ENCODE results near the gene SLC38A11.
"Not testable (repeated sequence)": the region's sequence is repeated elsewhere in the genome, so short reads cannot be mapped to it uniquely, and the experiment has no call there.

SLC38A11 gene, protein sequence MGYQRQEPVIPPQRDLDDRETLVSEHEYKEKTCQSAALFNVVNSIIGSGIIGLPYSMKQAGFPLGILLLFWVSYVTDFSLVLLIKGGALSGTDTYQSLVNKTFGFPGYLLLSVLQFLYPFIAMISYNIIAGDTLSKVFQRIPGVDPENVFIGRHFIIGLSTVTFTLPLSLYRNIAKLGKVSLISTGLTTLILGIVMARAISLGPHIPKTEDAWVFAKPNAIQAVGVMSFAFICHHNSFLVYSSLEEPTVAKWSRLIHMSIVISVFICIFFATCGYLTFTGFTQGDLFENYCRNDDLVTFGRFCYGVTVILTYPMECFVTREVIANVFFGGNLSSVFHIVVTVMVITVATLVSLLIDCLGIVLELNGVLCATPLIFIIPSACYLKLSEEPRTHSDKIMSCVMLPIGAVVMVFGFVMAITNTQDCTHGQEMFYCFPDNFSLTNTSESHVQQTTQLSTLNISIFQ

DNA sequence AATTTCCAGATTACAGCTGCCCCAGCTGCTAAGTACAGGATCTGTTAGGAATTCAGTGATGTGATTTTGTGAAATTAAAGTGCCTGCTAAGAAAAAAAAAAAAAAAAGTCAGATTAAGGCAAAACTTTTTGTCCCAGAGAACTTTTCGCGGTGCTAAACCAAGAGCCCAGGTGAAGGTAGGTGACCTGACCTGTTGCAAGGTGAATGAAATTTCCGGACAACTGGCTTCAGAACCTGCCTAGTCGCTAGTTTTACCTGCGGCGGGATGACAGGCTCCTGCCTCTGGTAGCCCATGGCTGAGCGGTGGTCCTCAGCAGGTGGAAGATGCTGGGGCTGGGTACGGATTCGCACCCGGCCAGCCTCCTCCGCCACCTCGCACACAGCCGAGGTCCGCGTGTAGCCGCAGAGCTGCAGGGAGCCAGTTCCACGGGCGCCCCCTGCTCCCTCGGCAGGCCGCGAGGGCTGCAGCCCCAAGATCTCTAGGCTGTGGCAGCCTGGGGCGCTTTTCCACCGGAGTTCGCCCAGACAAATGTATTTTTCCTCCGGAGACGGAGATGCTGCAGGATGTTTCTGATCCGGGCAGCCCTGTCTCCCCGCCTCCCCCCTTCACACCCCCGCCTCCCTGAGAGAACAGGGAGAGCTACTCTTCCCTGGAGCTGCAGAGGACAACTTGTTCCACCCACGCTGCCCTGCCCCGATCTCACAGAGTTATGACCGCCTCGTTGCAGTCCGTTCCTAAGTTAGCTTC lies at the start of gene SLC38A11:
Gene SLC38A11, minus strand, starts transcription at position 572 of the 748 bp plus-strand sequence. Its CDS starts 278 bp downstream, at position 294.
- no peak for DNase-seq

DNA sequence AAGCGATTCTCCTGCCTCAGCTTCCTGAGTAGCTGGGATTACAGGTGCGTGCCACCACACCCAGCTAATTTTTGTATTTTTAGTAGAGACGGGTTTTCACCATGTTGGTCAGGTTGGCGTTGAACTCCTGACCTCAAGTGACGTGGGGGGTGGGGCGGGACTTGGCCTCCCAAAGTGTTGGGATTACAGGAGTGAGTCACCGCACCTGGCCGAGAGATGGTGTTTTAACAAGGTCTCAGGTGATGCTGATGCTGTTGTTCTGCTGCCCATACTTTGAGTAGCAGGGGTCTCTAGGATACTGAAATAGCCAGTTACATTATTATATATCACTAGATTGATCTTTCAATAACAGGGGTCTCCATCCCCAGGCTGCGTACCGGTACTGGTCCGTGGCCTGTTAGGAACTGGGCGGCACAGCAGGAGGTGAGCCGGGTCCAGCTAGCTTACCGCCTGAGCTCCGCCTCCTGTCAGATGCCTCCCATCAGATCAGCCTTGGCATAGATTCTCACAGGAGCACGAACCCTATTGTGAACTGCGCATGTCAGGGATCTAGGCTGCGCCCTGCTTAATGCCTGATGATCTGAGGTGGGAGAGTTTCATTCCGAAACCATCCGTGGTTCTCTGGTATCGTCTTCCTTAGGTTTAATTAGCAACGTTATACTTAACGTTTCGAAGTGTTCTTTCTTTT lies 48.3 kb upstream of the SLC38A11 start:
- DNase-seq = no peak

DNA sequence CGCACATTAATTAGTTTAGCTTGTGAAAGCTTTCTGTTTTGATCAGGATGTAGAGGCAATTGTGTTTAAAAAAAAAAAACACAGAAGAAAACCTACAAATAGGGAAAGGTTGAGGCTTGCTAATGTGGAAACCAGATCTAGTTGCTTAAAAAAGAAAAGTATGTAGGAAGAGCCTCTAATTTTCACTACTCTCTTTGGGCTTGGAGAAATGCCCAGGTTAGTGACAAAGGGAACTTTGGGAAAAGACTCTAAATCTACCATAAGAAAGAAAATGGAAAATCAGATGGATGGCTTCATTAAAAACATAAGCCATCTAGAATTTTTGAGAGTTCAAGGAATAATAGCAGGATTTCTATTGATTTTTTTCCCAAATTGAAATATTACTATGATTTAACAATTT lies 47.3 kb upstream of the SLC38A11 start:
- DNase-seq = no peak

DNA sequence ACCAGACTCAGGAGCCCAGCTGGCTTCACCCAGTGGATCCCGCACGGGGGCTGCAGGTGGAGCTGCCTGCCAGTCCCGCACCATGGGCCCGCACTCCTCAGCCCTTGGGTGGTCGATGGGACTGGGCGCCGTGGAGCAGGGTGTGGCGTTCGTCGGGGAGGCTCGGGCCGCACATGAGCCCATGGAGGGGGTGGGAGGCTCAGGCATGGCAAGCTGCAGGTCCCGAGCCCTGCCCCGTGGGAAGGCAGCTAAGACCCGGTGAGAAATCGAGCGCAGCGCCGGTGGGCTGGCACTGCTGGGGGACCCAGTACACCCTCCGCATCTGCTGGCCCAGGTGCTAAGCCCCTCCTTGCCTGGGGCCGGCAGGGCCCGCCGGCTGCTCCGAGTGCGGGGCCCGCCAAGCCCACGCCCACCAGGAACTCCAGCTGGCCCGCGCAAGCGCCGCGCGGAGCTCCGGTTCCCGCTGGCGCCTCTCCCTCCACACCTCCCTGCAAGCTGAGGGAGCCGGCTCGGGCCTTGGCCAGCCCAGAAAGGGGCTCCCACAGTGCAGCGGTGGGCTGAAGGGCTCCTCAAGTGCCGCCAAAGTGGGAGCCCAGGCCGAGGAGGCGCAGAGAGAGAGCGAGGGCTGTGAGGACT lies 39.5 kb upstream of the SLC38A11 start:
- DNase-seq = not testable (repeated sequence)

DNA sequence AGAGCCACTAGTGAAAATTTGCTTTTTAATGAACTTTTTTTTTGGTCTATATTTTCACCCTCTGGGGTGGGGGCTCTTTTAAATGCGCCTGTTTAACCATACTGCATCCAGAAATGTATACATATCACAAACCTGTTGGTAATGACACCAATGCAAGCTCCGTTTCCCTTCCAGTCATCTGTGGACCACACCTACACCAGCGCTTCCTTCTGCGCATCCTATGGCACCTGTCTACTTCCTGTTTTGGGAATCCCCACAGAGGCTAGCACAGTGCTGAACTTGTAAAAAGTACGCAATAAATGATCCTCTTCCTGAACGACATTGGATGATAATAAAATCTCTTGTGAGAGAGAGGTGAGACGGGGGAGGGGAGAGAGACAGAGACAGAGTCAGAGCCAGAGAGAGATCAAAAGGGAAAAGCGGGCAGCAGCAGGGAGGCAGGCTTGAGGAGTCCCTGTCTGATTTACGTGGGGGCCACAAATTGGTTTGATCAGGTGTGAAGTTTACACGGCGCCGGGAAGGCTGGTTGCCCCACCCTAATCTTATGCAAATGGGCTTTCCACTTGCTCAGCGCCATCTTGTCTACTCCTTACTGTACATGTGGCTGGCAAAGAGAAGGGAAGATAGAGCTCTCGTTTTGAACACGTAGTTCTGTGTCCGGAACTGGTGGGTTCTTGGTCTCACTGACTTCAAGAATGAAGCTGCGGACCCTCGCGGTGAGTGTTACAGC lies 38.1 kb upstream of the SLC38A11 start:
- DNase-seq = no peak

DNA sequence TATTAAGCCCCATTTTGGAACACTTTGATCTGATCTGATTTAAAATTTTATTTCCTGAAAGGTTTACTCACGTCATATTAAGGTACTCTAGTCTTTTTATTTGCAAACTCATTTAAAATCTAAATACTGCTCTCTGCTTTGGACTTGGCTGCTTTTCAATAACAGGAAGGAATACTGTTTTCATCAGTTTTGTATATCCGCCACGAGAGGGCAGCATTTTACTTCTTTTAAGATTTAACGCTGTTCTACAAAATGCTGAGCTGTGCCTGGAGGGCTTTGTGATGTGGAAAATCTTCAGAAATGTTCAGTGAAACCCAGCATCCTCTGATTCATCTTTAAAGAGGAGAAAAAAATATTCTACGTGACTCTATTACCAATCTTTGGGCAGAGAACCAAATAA lies 37.5 kb upstream of the SLC38A11 start:
- peak in 5 of 6 experiments; percentile 5 to 60 (median 23) for DNase-seq

DNA sequence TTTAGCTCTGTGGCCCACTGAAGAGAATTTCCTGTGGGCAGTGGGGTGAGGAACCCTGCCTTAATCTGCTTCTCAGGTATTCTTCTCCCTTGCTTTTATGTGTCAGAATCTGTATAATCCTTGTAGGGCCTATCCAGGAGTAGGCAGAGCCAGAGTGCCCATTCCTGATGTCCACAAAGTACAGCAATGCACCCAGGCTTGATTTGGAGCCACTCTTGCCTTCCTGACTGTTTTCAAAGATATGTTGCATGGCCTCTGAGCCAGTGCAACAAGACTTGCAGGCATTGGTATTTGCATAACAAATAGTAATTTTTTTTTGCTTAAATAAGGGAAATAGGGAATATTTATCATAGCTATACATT lies 36.7 kb upstream of the SLC38A11 start:
- DNase-seq = not testable (repeated sequence)

DNA sequence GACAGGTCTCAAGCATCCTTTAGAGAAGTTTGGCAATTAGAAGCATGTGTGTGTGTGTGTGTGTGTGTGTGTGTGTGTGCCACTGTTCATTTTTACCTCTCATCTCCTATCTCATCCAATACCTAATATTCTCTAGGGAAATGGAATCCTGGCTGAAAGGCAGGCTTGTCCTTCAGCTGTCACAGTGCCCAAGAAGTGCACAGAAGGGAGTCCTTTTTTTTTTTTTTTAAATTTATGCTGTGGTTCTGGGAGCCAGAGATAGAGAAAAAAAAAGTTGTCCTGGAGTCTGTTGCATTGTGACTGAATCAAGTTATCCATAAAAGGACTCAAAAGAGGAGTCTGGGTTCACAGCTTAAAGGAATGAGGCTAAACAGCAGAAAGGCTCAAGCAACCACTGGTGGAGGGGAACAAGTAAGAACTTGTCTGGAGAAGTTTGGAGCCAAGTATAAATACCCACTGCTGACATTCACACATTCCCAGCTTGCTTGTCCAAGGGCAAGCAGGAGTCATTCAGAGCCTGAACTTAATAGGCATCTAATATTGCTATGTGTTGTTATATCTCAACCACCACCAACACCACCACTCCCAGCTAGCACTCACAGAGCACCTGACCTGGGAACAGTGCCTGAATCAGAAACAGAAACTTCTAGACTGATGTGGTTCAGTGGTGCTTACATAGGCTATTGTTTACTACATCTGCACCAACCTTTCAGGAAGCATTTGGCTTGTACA lies 36.2 kb upstream of the SLC38A11 start:
- not testable (repeated sequence) for DNase-seq

DNA sequence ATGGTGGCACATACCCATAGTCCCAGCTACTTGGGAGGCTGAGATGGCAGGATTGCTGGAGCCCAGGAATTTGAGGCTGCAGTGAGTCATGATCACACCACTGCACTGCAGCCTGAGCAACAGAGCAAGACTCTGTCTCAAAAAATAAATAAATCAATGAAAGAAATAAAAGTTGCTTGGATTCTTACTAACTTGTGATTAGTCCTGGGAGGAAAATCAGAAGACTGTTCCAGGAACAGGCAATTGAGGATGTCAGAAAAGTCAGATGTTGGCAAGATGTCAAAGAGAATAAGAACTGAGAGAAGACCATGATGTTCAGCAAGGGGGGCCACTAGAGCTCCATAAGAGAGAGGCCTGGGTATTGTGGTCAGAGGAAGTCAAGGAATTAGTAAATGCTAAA lies 35.6 kb upstream of the SLC38A11 start:
- DNase-seq = not testable (repeated sequence)

DNA sequence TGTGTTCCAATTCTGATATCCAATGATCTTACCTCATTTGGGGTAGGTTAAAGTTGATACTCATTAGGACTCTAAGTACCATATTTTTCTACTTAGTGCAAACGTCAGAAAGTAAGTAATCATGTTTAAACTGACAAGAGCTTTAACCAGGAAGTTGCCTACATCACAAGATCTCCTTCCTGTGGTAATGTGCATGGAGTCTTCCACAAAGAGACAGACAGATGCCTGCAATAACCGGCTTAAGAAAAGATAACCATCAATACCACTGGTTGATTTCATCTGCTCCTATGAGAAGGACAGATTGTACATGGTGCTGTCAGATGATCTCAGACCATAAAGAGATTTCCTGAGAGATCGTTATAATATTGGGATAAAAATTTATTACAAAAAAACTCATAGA lies 33.5 kb upstream of the SLC38A11 start:
- not testable (repeated sequence) for DNase-seq

DNA sequence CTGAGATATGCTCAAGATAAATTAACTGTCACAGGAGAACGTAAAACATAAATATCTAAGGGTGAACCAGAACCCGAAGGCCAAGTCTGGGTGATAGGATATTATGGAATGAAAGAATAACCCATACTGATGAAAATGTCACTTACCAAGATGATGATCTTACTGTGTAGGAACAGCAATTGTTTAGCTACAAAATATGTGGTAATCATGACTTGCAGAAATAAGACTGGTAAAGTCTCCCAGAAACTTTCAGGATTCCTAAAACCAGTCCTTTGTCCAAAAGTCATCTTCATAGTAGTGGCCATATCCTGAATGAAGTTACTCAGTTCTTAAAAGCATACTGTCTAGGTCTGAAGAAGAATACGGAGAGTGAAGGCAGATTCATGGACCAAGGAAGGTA lies 30.7 kb upstream of the SLC38A11 start:
- not testable (repeated sequence) for DNase-seq

DNA sequence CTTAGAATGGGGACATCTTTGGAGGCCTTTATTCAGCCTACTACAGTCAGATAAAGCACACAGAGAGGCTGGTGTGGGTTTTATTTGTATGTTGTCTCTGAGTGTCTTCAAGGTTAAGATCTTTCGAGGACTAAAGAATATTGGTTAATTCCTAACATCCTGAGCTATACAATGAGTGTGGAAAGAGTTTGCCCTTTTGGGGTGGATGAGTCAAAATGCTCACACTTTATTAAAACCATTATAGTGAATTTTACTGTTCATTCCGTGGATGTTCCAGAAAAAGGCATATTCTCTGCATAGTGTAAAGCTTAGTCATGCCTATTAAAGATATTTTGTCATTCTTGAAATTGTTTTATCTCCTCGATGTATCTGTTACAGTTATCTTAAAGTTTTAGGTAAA lies 29.1 kb upstream of the SLC38A11 start:
- no peak for DNase-seq

DNA sequence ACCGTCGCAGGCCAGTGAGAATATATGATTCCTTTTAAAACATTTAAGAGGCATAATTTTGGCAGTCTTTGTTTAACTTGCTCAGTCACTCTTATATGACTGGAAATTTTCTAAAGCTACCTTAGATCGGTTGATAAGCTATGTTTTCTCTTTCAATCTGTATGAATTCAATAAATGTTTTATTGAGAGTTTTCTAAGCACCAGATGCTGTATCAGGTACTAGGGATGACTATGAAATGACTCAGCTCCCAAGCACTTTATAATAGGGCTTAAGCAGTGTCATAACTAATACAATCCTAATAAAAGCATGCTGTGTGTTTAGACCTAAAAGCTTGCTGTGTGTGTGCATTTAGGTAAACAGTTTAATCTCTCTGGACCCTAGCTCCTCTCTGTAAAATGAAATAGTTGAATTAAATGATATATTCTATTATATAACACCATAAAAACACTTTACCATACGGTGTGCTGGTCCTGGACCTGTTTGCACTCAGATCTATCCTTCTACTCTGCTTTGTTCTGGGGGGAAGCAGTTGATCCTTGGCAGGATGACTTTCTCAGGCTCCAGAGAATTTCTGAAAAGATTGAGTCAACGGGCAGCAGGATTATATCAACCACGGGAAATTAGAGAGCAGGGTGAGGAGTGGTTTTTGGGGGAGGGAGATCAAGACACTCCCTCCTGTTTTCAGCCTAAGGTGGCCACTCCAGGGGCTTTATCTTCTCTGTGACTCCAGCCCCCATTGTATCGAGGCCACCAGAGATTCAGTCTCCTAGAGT lies 26.1 kb upstream of the SLC38A11 start:
- DNase-seq = no peak

DNA sequence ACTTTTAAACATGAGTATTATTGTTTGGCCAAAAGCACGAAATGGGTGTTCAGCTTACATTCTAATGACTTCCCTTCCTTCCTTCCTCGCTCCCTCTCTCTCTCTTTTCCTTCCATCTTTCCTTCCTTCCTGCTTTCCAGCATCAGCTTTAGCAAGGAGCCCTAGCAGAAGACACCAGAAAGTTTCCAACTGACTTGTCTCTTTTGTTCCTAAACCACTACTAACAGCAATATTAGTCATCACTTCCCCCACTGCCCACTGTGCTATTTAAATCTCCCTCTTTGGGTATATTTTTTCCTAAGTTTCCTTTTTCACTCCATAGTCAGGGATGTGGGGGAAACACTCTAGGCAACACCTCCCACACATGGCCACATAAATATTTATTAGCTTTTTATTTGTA lies 25.4 kb upstream of the SLC38A11 start:
- DNase-seq = not testable (repeated sequence)

DNA sequence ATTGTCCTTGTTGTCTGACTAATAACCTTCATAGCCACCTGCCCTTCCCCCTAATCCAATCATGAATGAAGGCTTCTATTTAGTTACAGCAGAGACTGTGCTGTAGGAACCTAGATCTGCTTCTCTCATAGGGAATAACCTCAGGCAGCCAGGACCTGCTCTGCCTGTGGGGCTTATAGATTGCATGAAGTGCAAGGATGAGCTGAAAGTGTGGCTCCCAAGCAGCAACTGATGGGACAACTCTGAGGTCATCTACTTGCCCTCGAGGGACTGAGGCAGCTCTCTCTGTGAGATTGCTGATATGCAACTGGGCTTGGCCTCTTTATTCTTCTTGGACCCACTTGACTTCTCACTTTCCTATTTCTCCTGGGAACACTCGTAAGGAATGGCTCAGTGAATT lies 23.8 kb upstream of the SLC38A11 start:
- no peak for DNase-seq

DNA sequence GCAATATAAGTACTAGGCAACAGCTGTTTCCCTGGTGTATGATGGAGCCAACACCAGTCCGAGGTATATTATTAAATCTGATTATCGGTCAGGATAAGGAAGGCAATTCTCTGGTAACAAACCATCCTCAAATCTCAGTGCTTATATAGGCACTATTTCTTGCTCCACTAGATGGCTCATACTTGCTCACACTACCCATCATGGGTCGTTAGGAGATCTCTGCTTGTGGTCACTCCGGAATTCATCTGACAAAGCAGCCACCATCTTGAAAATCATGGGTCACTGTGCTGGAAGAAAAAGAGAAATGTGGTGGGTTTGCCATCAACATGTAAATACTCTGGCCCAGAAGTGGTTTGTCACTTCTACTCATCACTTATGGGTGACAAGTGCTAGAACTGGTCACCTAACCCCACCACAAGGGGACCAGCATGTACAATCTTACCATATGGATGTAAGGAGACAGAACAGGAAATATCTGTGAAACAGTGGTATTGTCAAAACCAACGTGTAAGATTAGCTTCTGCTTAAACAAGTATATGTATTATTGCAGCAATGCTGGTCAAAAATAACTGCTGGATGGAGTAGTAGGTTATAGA lies 21.6 kb upstream of the SLC38A11 start:
- DNase-seq = not testable (repeated sequence)

DNA sequence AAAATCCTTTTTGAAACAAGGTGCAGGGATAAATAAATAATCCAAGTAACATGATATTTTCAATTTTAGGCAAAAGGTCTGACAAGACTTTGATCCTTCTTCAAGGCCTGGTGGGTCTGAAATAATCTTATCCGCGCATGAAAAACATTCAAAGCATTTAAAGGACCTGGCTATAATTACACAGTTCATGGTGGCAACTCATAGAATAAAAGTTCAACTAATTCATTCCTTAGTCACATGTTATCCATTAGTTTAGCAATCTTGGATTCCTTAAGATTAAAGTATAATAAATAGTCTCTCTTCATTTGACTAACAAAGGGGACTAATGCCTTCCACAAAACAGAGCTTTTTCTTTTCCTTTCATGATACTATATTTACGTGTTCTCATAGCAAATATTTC lies 21.0 kb upstream of the SLC38A11 start:
- DNase-seq = no peak

DNA sequence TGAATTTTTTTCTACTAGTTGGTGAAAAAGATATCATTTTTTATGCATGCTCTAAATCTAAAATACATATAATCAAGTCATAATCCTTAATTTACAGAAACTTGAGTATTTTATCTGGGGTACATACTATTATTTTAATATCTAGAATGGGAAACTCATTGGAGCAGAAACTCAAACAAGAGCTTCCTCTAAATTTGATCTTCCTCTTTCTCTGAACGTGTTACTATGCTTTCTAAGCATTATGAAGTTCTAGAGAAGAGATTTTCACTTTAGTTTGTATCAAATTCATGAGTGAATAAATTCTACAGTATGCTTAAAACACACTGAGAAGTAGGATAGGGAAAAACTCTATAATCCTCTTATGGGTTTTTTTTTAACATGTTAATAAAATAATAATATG lies 20.6 kb upstream of the SLC38A11 start:
- DNase-seq = no peak

DNA sequence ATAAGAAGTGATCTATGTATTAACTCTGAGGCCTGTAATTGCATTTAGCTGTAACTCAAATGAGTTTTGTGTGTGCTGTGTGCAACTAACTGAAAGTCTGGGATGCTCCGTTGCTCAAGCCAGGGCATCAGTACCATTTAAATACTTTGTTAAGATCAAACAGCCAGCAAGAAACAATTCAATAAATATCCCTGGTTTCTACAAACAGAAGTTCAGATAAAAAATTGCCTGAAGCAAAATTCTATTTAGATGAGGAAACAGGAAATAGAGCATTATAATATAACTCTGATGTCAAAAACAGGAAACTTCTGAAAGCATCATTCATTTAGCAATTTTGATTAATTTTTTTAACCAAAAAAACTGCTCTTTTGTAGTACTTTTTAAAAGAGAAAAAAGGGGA lies 18.9 kb upstream of the SLC38A11 start:
- DNase-seq = no peak

DNA sequence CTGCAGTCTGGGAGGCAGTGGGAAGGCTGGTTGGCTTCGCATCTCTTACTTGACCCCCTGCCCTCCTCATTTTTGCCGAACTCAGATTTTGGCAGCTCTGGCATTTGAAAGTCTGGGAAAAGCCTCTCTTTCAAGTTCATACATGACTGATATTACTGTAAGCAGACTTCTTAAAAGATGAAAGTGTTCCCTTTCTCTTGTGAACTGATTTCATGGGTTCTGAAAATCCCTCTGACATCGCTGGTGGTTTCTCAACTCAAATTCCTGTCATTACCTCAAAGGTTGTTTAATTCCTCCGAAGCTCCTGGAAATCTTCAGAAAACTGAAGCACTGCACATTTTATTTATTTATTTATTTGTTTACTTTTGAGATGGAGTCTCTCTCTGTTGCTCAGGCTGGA lies 16.9 kb upstream of the SLC38A11 start:
- no peak for DNase-seq
